ENCODE results near the gene IMPDH1.
A peak's percentile ranks its signal among the peaks of the same experiment; 100 is the strongest.

Gene IMPDH1

GRCh38 chr7:128405471-128406313, 4.1 kb downstream of the IMPDH1 start:
- peak; percentile 79 for DNase-seq (ENCODE audit: low spot score)

- DNase-seq (ENCODE audit: low spot score), result no peak
These were observed 4.8 kb downstream of the IMPDH1 start for GRCh38 chr7:128404886-128405470.

GRCh38 chr7:128404143-128404681, 5.6 kb downstream of the IMPDH1 start:
- DNase-seq (ENCODE audit: low spot score), result no peak

GRCh38 chr7:128403676-128404075, 6.1 kb downstream of the IMPDH1 start:
- no peak for DNase-seq (ENCODE audit: low spot score)

GRCh38 chr7:128402356-128402755, 7.4 kb downstream of the IMPDH1 start:
- no peak for DNase-seq (ENCODE audit: low spot score)

- no peak for DNase-seq (ENCODE audit: low spot score)
These were observed 9.2 kb downstream of the IMPDH1 start for GRCh38 chr7:128400566-128400965.

GRCh38 chr7:128399991-128400390, 9.8 kb downstream of the IMPDH1 start:
- no peak for DNase-seq (ENCODE audit: low spot score)

- no peak for DNase-seq (ENCODE audit: low spot score)
These were observed 11.0 kb downstream of the IMPDH1 start for GRCh38 chr7:128398841-128399135.

GRCh38 chr7:128398016-128398840, 11.6 kb downstream of the IMPDH1 start:
- peak; percentile 76 for DNase-seq (ENCODE audit: low spot score)

GRCh38 chr7:128396357-128396756, 13.4 kb downstream of the IMPDH1 start:
- DNase-seq (ENCODE audit: low spot score), result no peak

GRCh38 chr7:128395748-128396147, 14.0 kb downstream of the IMPDH1 start:
- DNase-seq (ENCODE audit: low spot score), result no peak

- no peak for DNase-seq (ENCODE audit: low spot score)
These were observed 14.8 kb downstream of the IMPDH1 start for GRCh38 chr7:128394904-128395496.

GRCh38 chr7:128393526-128394330, 16.1 kb downstream of the IMPDH1 start:
- DNase-seq (ENCODE audit: low spot score), result no peak

- no peak for DNase-seq (ENCODE audit: low spot score)
These were observed 17.1 kb downstream of the IMPDH1 start for GRCh38 chr7:128392446-128393327.

- DNase-seq (ENCODE audit: low spot score), result no peak
These were observed 18.0 kb downstream of the IMPDH1 start for GRCh38 chr7:128391805-128392204.

- no peak for DNase-seq (ENCODE audit: low spot score)
These were observed 18.8 kb downstream of the IMPDH1 start for GRCh38 chr7:128390871-128391565.

- no peak for DNase-seq (ENCODE audit: low spot score)
These were observed 20.0 kb downstream of the IMPDH1 start for GRCh38 chr7:128389618-128390329.

- DNase-seq (ENCODE audit: low spot score), result peak; percentile 59
These were observed 20.6 kb downstream of the IMPDH1 start for GRCh38 chr7:128389085-128389617.

- DNase-seq (ENCODE audit: low spot score), result no peak
These were observed 21.7 kb downstream of the IMPDH1 start for GRCh38 chr7:128388145-128388485.
